ENCODE data around the gene S100A7A. TPM values are rescaled to one million over a fixed set of nuclear protein-coding genes. Genes with fewer than 3 reads are reported as not detected.

S100A7A gene
- total and polyA plus RNA-seq, 2 of the 8 experiments (the other 6 are each of a cell fraction or from before 2014, with no cell fraction given) = not detected

DNA sequence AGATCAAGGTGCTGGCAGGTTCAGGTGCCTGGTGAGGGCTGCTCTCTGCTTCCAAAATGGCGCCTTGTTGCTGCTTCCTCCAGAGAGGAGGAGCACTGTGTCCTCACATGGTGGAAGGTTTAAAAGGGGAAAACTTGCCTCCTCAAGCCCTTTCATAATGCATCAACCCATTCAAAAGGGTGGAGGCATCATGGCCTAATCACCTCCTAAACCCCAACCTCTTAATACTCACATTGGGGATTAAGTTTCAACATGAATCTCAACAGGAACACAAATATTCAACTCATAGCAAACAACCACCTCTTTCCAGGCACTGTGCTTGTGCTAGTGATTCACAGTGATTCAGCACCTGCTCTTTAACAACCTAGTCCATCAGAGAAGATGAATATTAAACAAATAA, 45.1 kb upstream of the S100A7A start:
- no peak for DNase-seq (ENCODE audit: low read depth in 1 of 2, low spot score in 2 of 2)
- 88% methylated on average over 1 of the region's 1 CpG; no CpG with 5 or more reads in 1 of the 2 experiments for WGBS, 2 experiments (ENCODE audit: extremely low coverage in 1 of 2, insufficient coverage in 1 of 2, insufficient read length in 1 of 2, insufficient replicate concordance in 2 of 2, low coverage in 1 of 2, low lambda C conversion rate in 2 of 2, missing lambda C conversion rate in 1 of 2)
- H2BK15ac ChIP-seq (ENCODE audit: low read length) = no peak overlapping the region

More for the DNA sequence above, 45.1 kb upstream of the S100A7A start:
- Histone ChIP-seq H3K79me1 (ENCODE audit: low read depth, low read length) (no peaks in the 10 kb centered on the region), H3K36me3 (ENCODE audit: control insufficient read depth in 2 of 4, insufficient read depth in 4 of 4, low read length in 3 of 4) (no peaks in the 10 kb centered on the region), H4K5ac (ENCODE audit: insufficient read length, low read depth, low read length) (no peak overlapping the region), H3K9me3 (ENCODE audit: insufficient read depth in 2 of 2, low read depth in 1 of 2, low read length in 1 of 2) (peaks cover 0 to 2% of the 10 kb centered on the region in 2 experiments; a peak in 1 of 4 replicates), H3K56ac (replicated peaks; ENCODE audit: insufficient read length, low read depth, low read length) (no peak overlapping the region), H4K8ac (ENCODE audit: extremely low read depth, insufficient read depth, low read length) (no peak overlapping the region), H2BK20ac (ENCODE audit: low read length) (no peak overlapping the region), H3K9ac (replicated peaks in 1 of 4; ENCODE audit: extremely low read depth in 1 of 4, low read depth in 3 of 4, low read length in 3 of 4) (no peak overlapping the region), H4K20me1 (replicated peaks in 1 of 2; ENCODE audit: control insufficient read depth in 1 of 2, insufficient read depth in 2 of 2, low read length in 2 of 2) (no peaks in the 10 kb centered on the region), H2AK5ac (ENCODE audit: low read depth, low read length) (no peak overlapping the region), H3K79me2 (ENCODE audit: control insufficient read depth in 1 of 2, insufficient read depth in 2 of 2, low read length in 2 of 2) (no peaks in the 10 kb centered on the region), H2BK12ac (ENCODE audit: low read depth, low read length) (no peak overlapping the region), H4K91ac (replicated peaks; ENCODE audit: insufficient read length, low read length) (no peak overlapping the region), H2BK120ac (replicated peaks; ENCODE audit: low read depth, low read length) (no peak overlapping the region), H2BK5ac (ENCODE audit: low read depth, low read length) (no peak overlapping the region), H3K27me3 (replicated peaks in 1 of 4; ENCODE audit: control insufficient read depth in 3 of 4, extremely low read depth in 1 of 4, insufficient read depth in 3 of 4, low read length in 3 of 4) (no peaks in the 10 kb centered on the region; a peak in 1 of 7 replicates), H3K27ac (ENCODE audit: low read depth, low read length) (no peak overlapping the region), H3K23ac (ENCODE audit: insufficient read length) (no peak overlapping the region), H3K14ac (ENCODE audit: insufficient read length) (no peak overlapping the region), H3K4me3 (ENCODE audit: extremely low read depth in 1 of 4, insufficient read depth in 2 of 4, low read depth in 3 of 4, low read length in 4 of 4) (no peak overlapping the region), H3K4me1 (replicated peaks in 1 of 4; ENCODE audit: control insufficient read depth in 3 of 4, insufficient read depth in 4 of 4, low read length in 3 of 4) (no peaks in the 10 kb centered on the region), H3K23me2 (ENCODE audit: low read depth, low read length) (no peaks in the 10 kb centered on the region), H3K4me2 (ENCODE audit: insufficient read depth in 1 of 2, low read depth in 2 of 2, low read length in 2 of 2) (no peak overlapping the region), H3K18ac (ENCODE audit: extremely low read depth, low read length) (no peak overlapping the region), H2AFZ (ENCODE audit: low read length) (no peak overlapping the region), H3K4ac (replicated peaks; ENCODE audit: insufficient read length, low read depth, low read length) (no peak overlapping the region)
- FAIRE-seq = no peak
- ChIA-PET POLR2A (ENCODE audit: partially characterized antibody) (no interaction called here), CTCF (ENCODE audit: partially characterized antibody) (no interaction called here)
- TF ChIP-seq NANOG (IDR thresholded peaks at IDR 0.05; ENCODE audit: insufficient read depth, low read depth, low read length, poor library complexity, severe bottlenecking) (no peak), ZNF274 (IDR thresholded peaks at IDR 0.05; ENCODE audit: borderline replicate concordance, extremely low read depth, low read length) (no peak), SP2 (IDR thresholded peaks at IDR 0.05; ENCODE audit: low read length) (no peak), CBX8 (IDR thresholded peaks at IDR 0.05; ENCODE audit: borderline replicate concordance, low read depth, low read length) (no peak), MAFK (IDR thresholded peaks at IDR 0.05; ENCODE audit: low read depth, low read length) (no peak), POU5F1 (IDR thresholded peaks at IDR 0.05; ENCODE audit: low read depth, low read length) (no peak), CHD1 (IDR thresholded peaks at IDR 0.05; ENCODE audit: low read depth, low read length) (no peak), SIRT6 (IDR thresholded peaks at IDR 0.05; ENCODE audit: low read length) (no peak), ASH2L (IDR thresholded peaks at IDR 0.05; ENCODE audit: low read length) (no peak), POLR2A (IDR thresholded peaks at IDR 0.05; ENCODE audit: control extremely low read depth in 1 of 2, low read depth in 2 of 2, low read length in 2 of 2) (no peak), JUND (IDR thresholded peaks at IDR 0.05; ENCODE audit: low read length) (no peak), CBX5 (IDR thresholded peaks at IDR 0.05; ENCODE audit: low read depth, low read length) (no peak)
